ES-I3 (cell line): ENCODE data around the gene USP20.

Source experiments
- H3K36me3 ChIP-seq: 2 replicates; pipeline ENCODE4 v1.6.1; 2013; ENCODE audit warnings: mild to moderate bottlenecking, low read length, control low read depth, moderate library complexity; ENCODE audit not compliant: insufficient read depth
- H3K4me1 ChIP-seq: 2 replicates; pipeline ENCODE4 v1.6.1; 2013; ENCODE audit warnings: mild to moderate bottlenecking, control low read depth, low read length; ENCODE audit not compliant: insufficient read depth
- H3K9ac ChIP-seq: 2 replicates; pipeline ENCODE4 v1.6.1; 2013; ENCODE audit warnings: low read depth, mild to moderate bottlenecking, low read length, moderate library complexity
- H3K9me3 ChIP-seq: 2 replicates; pipeline ENCODE4 v1.6.1; 2013; ENCODE audit warnings: mild to moderate bottlenecking, low read length, moderate library complexity; ENCODE audit not compliant: control insufficient read depth, insufficient read depth

The USP20 gene

GRCh38 chr9:129812385-129812784, 22.9 kb upstream of the USP20 start:
- H3K36me3 ChIP-seq = peaks cover 8% of the 10 kb centered on the region
- H3K9ac ChIP-seq = no peak overlapping the region
- H3K4me1 ChIP-seq = no peaks in the 10 kb centered on the region
- H3K9me3 ChIP-seq = no peaks in the 10 kb centered on the region

DNA sequence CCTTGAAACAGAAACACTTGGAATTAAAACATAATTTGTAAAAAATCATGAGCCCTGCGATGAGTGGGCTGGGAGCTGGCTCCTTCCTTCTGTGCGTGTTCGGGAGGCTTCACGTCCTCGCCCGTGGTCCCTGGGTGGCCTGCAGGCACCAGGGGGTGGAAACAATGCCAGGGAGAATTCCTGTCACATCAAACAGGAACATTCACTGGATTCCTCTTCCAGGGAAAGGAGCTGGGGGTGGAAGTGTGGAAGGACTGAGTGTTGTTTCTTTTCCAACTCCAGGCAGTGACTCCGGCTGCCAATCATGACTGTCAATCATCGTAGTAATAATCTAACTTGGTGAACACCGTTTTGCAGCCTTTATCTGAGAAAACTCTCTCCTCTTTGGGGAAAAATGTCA, 21.6 kb upstream of the USP20 start:
- H3K36me3 ChIP-seq = peaks cover 15% of the 10 kb centered on the region
- no peak overlapping the region for H3K9ac ChIP-seq
- H3K4me1 ChIP-seq = no peaks in the 10 kb centered on the region
- H3K9me3 ChIP-seq = no peaks in the 10 kb centered on the region

- peaks cover 18% of the 10 kb centered on the region for H3K36me3 ChIP-seq
Measured at GRCh38 chr9:129814432-129815223, 20.6 kb upstream of the USP20 start.

DNA sequence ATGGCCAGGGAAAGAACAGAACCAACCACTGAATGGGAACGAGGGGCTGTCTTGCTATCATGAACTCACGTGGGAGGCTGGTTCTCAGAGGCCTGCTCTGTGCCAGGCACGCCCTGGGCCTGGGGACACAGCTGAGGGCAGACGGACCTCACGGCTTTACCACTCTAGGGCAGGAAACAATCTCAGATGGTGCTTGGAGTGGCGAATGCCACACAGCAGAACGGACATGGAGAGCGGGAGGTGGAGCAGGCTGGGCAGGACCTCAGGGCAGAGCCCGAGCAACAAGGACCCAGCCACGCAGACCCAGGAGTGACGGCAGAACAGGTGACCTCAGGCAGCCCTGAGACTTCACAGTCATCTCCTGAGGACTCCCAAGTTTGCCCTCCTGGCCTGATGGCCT, 20.0 kb upstream of the USP20 start:
- H3K9ac ChIP-seq = no peak overlapping the region
- peaks cover 16% of the 10 kb centered on the region for H3K36me3 ChIP-seq
- H3K9me3 ChIP-seq = no peaks in the 10 kb centered on the region
- H3K4me1 ChIP-seq = no peaks in the 10 kb centered on the region

More at GRCh38 chr9:129814432-129815223, 20.6 kb upstream of the USP20 start:
- Histone ChIP-seq H3K9me3 (no peaks in the 10 kb centered on the region), H3K4me1 (no peaks in the 10 kb centered on the region), H3K9ac (no peak overlapping the region)

- no peaks in the 10 kb centered on the region for H3K9me3 ChIP-seq
- no peak overlapping the region for H3K9ac ChIP-seq
- H3K4me1 ChIP-seq = no peaks in the 10 kb centered on the region
- H3K36me3 ChIP-seq = peaks cover 16% of the 10 kb centered on the region
Measured at GRCh38 chr9:129816501-129817435, 18.5 kb upstream of the USP20 start.

- H3K9ac ChIP-seq = peak overlapping the region; percentile 55
- H3K36me3 ChIP-seq = peaks cover 16% of the 10 kb centered on the region
- H3K9me3 ChIP-seq = no peaks in the 10 kb centered on the region
- no peaks in the 10 kb centered on the region for H3K4me1 ChIP-seq
Measured at GRCh38 chr9:129822898-129823541, 12.2 kb upstream of the USP20 start.

GRCh38 chr9:129823542-129823934, 11.7 kb upstream of the USP20 start:
- H3K4me1 ChIP-seq = no peaks in the 10 kb centered on the region
- no peaks in the 10 kb centered on the region for H3K9me3 ChIP-seq
- peak overlapping the region; percentile 75 for H3K9ac ChIP-seq
- peaks cover 13% of the 10 kb centered on the region for H3K36me3 ChIP-seq

GRCh38 chr9:129823935-129824601, 11.2 kb upstream of the USP20 start, which contains the start of gene TOR1A:
Gene TOR1A, minus strand, starts transcription at chr9:129824136. Its CDS starts 51 bp downstream, at chr9:129824085.
- peak within 1 kb of the TSS; percentile 75 for H3K9ac ChIP-seq
- no peaks in the 10 kb centered on the region for H3K4me1 ChIP-seq
- H3K9me3 ChIP-seq = no peaks in the 10 kb centered on the region
- H3K36me3 ChIP-seq = peaks cover 8% of the 10 kb centered on the region

GRCh38 chr9:129826344-129826743, 8.9 kb upstream of the USP20 start:
- Histone ChIP-seq H3K4me1 (no peaks in the 10 kb centered on the region), H3K9ac (no peak overlapping the region), H3K36me3 (peaks cover 19% of the 10 kb centered on the region), H3K9me3 (no peaks in the 10 kb centered on the region)

GRCh38 chr9:129826759-129827158, 8.5 kb upstream of the USP20 start:
- Histone ChIP-seq H3K4me1 (no peaks in the 10 kb centered on the region), H3K9ac (no peak overlapping the region), H3K9me3 (no peaks in the 10 kb centered on the region), H3K36me3 (peaks cover 19% of the 10 kb centered on the region)

- Histone ChIP-seq H3K4me1 (no peaks in the 10 kb centered on the region), H3K36me3 (peaks cover 14% of the 10 kb centered on the region), H3K9me3 (no peaks in the 10 kb centered on the region), H3K9ac (no peak overlapping the region)
Measured at GRCh38 chr9:129828051-129828450, 7.2 kb upstream of the USP20 start.

DNA sequence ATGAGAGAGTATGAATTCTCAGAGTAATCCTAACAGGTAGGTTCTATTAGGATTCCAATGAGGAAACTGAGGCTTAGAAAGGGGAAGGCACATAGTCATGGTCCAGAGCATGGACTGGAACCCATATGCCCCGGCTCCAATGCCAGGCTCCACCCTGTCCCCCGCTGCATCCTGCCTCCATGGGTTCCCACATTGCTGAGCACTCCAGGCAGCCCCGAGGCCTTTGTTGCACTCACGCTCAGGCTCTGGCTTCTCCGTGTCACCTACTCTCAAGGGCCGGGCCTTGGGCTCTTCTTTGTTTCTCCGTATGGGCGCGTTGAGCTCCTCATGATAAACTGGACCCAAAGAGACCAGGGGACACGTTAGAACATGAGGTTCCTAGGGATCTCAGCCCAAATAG, 6.3 kb upstream of the USP20 start:
- H3K4me1 ChIP-seq = no peaks in the 10 kb centered on the region
- H3K36me3 ChIP-seq = peaks cover 14% of the 10 kb centered on the region
- H3K9ac ChIP-seq = no peak overlapping the region
- no peaks in the 10 kb centered on the region for H3K9me3 ChIP-seq

DNA sequence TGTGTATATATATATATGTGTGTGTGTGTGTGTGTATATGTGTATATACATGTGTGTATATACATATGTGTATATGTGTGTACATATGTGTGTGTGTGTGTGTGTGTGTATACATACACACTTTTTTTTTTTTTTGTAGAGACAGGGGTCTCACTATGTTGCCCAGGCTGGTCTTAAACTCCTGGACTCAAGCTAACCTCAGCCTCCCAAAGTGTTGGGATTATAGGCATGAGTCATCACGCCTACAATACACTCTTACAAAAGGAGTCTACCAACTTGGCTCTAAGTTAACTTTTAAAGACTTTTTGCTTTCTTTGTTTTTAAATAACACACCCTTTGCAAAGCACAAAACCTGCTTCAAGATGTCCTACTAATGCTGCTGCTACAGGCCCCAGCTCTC, 2.3 kb upstream of the USP20 start:
- no peak overlapping the region for H3K9ac ChIP-seq
- H3K4me1 ChIP-seq = 0 out of 2 replicates have a peak, but pooled peaks cover 8% of the 10 kb centered on the region
- H3K36me3 ChIP-seq = peaks cover 13% of the 10 kb centered on the region
- H3K9me3 ChIP-seq = no peaks in the 10 kb centered on the region
